ENCODE results near the gene HES1.
"Not testable (repeated sequence)": the region's sequence is repeated elsewhere in the genome, so short reads cannot be mapped to it uniquely, and the experiment has no call there.

The HES1 gene

DNA sequence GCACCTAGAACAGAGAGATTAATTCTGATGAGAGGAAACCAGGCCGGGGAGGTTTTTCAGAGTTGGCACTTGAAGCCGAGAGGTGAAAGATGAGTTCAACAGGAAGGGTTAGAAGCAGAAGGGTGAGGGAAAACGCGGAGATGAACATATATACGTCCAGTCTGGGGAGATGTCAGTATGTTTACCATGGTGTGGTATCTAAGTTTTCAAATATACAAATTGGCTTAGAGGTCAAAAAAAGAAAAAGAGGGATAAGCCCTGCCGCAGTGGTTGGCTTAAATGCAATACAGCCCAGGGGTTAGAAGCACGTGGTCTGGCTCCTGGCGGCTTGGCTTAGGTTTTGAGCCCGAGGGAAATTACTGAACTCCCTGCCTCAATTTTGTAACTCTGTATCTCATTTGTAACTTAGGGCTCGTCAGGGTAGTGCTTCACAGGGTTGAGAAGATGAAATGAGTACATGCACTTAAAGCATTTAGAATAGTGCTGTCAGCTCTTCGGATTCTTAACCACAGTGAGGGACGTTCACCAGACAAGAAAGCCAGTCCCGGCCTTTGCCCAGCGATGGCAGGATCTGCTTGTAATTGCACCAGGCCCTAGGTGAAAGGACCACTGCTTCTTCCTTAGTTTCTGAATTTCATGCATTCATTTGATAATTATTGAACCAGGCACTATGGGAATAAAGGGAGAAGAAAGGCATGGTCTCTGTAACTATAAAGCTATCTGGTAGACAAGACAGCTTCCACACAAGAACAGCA lies 6.4 kb downstream of the HES1 start:
- no peak for DNase-seq

DNA sequence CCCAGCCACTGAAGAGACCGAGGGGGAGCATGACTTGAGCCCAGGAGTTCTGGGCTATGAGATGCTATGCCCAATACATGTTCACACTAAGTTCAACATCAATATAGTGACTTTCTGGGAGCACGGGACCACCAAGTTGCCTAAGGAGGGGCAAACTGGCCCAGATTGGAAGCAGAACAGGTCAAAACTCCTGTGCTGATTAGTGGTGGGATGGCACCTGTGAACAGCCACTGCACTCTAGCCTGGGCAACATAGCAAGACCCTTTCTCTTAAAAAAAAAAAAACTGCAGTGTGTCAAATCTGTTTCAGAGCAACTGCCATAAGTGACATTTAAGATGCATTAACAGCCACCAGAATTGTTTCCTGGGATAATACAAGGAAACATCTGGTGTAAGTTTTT lies 9.8 kb downstream of the HES1 start:
- no peak for DNase-seq

DNA sequence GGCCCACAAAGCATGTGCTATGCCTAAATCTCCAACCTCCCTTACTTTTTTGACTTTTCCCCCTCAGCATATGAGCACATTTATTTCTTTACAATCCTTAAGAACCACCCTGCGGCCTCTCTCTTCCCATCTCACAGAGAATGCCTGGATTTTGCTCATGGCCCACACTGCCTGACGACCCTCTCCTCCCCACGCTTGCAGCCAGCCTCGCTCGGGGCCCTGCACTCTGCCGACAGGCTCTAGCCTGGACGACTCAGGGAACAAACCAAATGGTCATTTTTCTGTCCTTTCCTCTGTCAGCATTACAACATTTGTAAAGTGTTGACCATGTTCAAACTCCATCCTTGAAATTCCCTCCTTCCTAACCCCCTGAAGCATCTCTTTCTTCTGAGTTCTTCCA lies 11.7 kb downstream of the HES1 start:
- DNase-seq: no peak

DNA sequence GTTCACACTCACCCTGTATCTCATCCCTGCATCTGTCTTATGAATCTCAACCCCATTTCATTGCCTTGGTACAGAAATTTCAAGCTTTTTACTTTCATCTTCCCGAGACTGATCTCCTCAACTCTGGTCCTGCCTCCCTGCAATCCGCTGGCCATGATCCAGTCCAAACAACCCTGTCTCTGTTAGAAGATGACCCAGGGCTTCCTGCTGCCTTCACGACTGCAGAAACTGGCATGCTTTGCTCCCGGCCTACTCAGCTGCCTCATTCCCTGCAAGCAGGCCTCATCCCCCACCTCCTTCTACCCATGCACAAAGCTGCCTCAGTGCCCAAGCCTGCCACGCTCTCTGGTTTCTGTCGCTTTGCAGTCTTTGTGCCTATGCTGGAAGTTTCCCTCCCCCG lies 12.4 kb downstream of the HES1 start:
- DNase-seq: no peak

DNA sequence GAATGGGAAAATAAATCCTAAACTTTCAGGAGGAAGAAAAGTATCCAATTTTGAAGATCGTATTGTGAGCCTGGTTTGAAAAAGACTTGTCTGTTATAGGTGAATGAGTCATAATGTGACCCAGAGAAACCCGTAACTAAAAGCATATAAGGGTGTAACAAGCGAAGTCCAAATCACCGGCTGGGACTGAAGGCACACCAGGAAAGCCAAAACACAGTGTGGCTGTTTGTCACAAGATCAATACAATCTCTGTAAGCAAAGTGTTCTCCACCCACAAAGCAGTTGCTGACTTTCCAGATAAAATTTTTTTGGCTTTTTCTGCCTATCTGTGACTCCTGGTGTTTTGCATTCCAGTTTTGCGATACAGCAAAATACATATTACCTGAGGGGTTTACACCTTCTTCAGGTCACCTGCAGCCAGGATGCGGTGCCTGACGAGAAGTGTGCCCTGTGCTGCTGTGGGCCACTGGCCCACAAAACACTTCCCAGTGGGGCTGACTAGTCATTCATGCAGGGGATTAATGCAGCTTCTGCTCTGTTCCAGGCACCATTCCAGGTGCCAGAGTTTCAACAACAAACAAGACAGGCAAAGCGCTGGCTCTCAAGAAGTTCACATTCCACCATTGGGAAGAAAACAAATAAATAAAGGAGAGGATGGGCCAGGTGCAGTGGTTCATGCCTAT lies 14.4 kb downstream of the HES1 start:
- no peak for DNase-seq

DNA sequence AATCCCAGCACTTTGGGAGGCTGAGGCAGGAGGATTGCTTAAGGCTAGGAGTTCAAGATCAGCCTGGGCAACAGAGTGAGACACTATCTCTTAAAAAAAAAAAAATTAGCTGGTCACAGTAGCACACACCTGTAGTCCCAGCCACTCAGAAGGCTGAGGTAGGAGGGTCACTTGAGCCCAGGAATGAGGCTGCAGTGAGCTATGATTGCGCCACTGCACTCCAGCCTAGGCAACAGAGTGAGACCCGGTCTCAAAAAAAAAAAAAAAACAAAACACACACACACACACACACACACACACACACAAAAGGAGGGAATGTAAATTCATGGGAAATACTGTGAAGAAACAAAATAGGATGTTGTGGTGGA lies 15.0 kb downstream of the HES1 start:
- not testable (repeated sequence) for DNase-seq

DNA sequence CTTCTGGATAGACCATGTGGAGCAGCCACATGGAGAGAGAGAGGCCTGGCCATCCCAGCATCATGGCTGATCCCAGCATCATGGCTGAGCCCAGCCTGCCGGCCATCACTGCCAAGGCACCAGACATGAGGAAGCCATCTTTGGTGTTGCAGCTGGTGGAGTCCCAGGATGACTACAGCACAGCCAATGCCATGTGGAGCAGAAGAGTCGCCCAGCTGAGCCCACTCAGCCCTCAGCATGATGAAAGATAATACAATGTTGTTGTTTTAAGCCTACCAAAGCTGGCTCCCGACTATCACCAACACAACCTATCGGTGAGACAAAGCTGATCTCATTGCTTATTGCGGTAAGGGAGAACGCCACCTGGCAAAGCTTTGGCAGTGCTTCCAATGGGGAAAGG lies 18.4 kb downstream of the HES1 start:
- no peak for DNase-seq

DNA sequence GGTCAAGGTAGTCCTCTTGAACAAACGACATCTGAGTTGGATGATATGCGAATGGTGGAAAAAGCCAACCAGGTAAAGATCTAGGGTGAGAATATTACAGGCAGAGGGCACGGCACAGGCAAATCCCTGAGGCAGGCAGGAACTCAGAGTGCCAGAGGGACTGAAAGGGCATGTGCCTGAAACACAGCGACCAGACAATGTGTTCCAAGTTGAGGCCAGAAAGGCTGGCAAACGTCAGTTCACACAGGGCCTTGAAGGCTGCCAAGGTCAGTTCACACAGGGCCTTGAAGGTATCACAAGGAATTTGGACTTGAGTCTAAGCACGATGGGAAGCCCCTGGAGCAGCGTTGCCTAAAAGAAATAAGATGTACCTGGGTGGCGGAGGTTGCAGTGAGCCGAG lies 20.1 kb downstream of the HES1 start:
- DNase-seq: no peak

DNA sequence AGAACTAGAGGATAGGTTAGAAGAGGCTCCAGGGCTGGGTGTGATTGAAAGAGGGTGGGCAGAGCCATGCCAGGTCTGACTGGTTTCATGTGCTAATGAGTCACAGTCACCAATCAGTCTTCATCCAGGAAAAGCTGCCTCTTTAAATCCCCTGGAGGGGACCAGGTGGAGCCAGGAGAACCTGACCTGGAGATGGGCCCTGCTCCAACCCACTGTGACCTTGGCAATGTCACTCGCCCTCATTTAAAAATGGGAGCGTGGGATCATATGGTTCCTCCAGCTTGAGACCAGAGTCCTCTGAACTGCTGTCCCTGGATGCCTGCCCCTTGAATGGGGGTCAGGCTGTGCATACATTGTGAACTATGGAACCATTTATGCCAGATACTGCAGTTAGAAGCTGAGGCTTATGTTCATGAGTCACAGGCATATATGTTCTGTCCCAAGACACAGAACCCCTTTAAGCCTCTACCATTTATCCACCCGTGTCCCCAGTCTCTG lies 23.0 kb downstream of the HES1 start:
- DNase-seq: no peak

DNA sequence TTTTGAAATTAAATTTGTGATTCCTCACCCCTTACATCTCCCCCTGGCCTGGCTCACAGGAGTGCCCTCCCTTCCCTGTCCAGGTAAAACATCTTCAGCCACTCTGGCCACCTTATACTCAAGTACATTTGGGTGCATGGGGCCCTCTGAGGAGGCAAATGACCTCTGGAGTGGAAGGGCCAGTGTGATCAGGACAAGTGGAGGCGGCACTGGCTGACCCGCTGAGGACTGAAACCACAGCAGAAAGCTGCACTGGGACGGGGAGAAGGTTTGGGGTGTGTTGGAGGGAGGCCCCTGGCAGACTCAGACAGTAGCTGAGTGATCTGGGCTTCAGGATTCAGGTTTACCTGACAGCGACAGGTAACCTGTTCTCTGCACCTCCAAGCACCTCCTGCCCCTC lies 24.2 kb downstream of the HES1 start:
- no peak for DNase-seq

DNA sequence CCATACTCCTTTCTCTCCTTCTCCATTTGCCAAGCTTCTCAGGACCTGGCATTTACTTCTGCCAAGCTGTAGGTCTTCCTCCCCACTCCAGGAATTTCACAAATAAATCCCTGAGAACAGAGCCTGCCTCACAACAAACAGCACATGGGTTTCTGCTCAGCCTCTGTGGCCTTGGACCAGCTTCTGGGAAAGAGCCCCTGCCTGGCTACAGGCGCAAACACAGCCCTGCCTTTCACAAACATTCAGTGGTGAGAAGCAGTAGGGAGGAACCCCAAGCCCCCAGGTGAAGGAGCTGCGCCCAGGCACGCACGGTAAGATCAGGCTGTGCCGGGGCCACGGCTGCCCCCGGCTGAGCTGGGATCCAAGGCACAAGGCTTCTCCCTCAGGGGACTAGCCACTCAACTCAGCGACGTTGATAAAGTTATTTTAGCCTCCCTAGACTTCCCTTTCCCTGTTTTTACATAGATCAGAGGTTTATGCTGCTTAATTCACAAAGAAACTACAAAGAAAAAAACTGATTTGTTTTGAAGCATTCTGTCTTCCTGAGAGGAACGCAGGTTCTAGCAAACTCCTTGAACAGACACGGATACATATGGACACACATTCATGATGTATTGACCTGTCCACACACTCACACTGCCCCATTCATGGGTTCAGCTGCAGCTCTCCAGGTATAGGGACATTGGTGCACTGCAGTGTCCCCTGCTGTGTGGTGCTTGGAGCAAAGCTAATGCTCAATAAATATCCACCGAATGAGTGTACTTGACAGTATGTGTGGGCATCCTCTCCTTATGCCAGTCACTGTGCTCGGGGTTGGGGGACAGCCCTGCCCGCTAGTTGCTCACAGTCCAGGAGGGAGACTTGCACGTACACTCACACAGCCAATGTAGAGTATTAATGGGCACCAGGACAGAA lies 25.4 kb downstream of the HES1 start:
- no peak for DNase-seq

DNA sequence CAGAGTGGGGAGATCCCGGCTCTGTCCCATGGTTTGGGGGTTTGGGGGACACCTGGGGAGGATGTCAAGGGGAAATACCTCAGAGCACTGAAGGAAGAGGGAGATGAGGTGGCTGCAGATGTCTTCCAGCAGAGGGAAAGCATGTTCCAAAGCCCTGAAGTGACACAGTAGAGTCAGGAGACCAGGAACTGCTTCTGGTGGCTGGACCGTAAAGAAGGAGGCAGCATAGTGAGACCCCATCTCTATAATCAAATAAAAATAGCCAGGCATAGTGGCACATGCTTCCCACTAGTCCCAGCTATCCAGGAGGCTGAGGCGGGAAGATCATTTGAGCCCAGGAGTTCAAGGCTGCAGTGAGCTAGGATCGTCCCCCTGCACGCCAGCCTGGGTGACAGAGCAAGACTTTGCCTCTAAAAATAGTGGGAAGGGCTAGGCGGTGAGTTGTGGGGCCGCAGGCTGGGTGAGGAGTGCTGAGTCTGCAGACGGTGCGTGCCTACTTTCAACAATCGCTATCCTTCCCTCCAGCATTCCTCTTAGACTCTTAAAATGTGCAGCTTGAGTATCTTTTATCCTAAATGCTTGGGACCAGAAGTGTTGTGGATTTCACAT lies 26.2 kb downstream of the HES1 start:
- no peak for DNase-seq

DNA sequence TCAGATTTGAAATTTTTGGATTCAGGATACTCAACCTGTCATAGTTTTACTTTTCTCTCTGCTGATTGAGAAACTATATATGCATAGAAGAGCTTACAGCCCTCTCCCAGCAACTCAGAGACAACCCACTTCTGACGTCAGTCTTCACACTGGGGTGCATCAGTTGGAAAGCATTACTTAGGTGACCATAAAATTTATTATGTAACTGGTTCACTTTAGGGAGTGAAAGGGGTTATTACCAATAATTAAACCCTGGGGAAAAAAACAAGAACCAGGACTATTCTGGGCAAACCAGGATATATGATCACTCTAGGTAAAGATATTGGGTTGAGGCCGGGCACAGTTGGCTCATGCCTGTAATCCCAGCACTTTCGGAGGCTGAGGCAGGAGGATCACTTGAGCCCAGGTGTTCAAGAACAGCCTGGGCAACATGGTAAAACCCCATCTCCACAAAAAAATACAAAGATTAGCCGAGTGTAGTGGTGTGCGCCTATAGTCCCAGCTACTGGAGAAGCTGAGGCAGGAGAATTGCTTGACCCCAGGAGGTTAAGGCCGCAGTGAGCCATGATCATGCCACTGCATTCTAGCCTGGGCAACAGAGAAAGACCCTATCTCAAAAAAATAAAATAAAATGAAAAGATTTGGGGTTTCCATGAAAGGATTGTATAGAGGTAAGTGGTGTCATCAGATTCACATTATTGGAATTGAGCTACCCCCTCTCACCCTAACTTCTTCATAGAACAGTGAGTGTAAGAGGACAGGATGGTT lies 27.1 kb downstream of the HES1 start:
- no peak for DNase-seq

DNA sequence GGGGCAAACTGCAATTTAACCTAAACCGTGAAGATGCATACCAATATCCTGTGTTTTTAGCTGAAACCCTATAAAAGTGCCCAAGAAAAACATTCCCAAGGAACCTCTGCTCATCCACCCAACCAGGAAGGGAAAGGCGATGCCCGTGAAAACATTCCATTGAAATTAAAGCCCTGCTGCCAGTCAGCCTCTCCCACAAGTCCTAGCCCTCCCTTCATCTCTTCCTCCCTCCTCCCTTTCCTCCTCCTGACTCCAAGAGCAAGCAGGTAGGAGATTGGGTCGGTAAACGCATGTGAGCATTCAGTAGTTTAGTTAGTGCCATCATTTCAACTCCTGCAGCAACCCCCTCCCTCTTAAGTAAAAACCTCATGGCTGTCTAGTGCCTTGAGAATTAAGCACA lies 27.7 kb downstream of the HES1 start:
- no peak for DNase-seq

DNA sequence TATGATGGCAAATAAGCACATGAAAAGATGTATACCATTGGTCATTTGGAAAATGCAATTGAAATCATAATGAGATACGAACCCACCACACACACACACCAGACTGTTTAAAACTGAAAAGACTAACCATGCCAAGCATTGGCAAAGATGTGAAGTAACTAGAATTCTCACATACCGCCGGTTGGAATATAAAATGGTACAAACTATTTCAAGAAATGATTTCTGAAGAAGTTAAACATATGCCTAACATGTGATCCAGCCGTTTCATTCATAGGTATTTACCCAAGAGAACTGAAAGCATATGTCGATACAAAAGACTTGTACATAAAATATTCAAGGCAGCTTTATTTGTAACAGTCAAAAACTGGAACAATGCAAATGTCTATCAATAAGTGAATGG lies 28.9 kb downstream of the HES1 start:
- no peak for DNase-seq

DNA sequence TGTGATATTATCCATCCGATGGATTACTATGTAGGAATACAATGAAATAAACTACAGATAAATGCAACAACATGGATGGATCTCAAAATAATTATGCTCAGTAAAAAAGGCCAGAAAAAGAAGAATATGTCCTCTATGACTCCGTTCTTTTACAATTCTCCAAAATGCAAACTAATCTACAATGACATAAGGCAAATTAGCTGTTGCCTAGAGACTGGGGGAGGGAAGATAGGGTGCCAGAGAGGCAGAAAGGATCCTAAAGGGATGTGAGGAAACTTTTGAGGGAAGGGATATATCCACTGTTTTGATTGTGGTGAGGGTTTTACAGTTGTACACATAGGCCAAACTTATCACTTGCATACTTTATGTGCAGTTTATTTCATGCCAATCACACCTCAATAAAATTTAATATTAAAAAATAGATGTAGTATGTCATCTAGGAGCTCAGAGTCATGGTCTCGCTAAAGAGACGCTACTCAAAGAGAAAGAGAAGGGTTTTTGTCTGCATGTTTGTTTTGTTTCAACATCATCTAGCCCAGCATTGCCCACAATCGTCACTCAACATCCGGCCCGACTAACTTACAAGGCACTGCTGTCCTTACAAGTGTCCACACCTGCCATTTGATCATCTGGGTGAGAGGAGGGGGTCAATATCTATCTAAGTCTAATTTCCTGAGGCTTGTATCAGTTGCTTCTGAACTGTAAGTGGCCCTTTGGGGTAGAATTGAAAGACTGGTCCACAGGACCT lies 29.5 kb downstream of the HES1 start:
- no peak for DNase-seq

DNA sequence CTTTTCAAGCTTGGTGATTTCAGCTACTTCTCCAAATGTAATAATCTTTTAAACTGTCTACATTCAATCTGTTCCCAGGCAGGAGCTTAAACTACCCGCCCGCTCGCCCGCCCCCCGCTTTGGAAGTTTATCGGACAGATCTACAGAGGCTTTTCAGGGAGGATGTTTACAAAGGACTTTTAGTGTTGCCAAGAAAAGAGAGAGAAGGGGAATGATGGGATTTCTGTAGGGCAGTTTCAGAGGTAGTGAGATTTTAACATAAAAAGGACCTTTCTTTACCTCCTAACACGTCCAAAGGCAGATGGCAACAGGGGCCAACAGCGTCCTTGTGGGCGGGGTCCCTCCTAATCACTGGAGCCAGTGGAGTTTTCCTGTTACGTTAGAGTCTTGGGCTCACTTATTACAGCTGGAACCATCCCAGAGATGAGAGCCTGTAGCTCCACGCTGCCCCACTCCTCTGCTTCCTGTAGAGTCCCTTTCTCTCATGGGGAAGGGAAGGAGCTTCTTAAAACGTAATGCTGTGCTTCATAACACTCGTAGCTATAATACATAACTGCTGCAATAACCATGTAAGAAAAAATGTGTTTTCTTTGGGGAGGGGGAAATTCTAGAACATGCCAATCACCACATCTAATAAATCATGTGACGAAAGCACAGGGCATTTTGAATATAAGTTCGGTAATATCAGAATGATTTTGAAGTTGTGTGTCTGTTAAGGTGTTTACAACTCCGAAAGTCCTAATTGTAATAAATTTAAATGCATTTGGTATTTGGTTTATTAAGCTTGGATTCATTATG lies 30.9 kb downstream of the HES1 start:
- DNase-seq: no peak

DNA sequence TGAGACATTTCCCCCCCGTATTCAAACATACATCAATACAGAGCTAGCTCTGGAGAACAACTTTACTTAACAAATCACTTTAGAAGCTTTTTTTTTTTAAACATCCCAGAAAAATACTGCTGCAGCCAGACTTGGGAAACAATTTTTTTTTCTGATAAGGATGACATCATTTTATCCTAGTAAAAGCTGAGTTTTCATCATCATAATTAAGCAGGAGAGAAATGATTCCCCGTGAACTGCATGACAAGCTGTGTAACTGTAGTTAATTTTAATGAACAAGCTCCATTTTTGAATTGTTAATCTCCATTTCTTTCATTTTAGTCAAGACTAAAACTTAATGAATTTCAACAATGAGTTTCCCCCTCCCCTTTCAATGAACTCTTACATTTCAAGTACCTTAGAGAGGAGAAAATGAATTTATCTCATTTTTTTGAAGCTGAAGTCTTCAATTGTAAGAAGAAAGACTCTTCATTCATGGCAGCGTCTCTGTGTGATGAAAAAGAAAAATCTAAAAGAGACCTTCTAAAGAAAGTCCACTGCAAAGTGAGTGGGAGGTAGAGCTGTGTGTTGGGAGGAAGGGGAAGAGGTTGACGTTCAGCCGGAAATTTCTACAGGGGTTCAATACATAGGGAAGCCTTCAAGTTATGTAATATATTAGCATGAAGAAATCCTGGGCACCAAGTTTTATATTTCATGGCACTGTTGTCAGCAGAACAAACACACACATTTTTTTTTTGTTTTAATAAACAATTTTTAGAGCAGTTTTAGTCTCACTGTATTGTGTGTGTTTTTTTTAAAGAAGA lies 31.7 kb downstream of the HES1 start:
- DNase-seq: no peak

DNA sequence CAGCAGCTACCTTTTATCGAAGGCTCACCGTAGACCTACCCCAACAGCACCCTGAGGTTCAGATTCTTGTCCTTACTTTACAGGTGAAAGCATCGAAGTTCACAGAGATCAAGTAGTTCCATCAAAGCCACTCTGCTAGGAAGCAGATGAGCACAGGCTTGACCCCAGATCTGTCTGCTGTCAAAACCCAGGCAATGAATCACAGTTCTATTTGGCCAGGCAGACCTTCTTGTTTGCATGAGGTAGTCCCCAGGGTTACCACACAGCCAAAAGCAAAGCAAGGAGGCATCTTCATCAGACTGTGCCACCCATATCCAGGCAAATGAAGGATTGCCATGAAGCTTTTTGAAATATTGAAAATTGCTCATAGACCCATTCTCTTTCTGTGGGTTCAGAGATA lies 33.0 kb downstream of the HES1 start:
- no peak for DNase-seq

DNA sequence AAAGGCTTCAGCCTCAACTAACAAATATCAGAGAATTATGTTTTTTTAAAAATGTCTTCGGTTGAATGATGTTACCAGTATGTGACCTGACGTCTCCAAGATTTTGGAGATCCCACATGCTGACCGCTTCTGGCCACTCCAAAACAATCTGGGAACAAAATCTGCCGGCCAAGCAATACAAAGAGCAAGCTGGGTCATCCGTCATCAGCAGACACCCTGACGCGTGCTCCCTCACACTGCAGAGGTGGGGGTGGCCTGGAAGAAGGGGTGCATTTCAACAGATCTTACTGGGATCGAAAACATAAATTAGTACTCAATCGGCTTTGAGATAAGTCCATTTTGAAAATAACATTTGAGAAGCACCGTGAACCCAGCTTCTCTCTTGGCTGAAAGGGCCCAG lies 33.6 kb downstream of the HES1 start:
- no peak for DNase-seq

Measured in NCI-H2171 (cell line).